ENCODE results near the gene GPR39.

Gene GPR39

DNA sequence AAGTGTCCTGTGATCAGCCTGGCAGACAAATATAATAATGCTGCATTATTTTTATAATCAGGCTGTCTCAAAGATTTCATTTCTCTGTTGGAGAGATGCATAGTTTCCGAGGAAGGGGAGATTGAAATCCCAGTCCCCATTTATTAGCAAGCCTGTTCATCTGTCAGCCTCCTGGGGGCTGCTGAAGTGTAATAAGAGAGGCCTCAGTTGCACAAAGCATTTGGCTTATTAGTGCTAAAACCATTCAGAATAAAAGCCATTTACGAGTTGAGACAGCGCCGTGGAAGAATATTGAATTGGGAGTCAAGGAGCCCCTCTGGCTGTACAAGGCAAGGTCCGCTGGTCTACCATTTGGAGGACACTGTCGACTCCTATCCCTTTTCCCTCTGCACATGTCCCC is 6.1 kb downstream of the GPR39 start:
- TF ChIP-seq ZFX (IDR thresholded peaks at IDR 0.05; ENCODE audit: borderline replicate concordance) = no peak
- TF ChIP-seq, protein P1, sequence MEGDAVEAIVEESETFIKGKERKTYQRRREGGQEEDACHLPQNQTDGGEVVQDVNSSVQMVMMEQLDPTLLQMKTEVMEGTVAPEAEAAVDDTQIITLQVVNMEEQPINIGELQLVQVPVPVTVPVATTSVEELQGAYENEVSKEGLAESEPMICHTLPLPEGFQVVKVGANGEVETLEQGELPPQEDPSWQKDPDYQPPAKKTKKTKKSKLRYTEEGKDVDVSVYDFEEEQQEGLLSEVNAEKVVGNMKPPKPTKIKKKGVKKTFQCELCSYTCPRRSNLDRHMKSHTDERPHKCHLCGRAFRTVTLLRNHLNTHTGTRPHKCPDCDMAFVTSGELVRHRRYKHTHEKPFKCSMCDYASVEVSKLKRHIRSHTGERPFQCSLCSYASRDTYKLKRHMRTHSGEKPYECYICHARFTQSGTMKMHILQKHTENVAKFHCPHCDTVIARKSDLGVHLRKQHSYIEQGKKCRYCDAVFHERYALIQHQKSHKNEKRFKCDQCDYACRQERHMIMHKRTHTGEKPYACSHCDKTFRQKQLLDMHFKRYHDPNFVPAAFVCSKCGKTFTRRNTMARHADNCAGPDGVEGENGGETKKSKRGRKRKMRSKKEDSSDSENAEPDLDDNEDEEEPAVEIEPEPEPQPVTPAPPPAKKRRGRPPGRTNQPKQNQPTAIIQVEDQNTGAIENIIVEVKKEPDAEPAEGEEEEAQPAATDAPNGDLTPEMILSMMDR (IDR thresholded peaks at IDR 0.05) = no peak
- no peak overlapping the region for H3K27ac ChIP-seq

DNA sequence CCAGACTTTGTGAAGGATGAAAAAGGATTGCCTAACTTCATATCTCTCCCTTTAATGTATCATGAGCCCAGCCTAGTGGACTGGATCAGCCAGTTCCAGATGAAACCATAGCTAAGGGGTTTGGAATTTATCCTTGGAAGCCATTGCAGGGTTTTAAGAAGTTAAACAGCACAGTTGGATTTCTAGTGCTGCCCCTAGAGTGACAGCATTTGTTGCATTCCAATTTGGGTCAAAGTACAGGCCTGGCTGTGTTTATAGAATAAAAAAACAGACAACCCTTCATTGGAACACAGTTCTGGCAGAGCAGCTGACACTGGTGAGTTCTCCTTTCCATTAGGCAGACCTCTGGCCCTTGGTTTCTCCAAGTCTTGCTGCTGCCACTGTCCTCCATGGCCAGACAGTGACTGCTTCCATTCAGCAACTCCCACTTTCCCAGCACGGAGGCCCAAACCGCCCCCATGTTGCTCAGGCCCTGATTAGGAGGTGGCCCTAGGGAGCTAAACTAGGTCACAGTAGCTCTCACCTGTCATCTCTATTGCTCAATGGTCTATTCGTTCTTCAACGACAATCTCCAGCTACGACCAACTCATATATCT is 8.0 kb downstream of the GPR39 start:
- no peak overlapping the region for H3K27ac ChIP-seq
- TF ChIP-seq ZFX (IDR thresholded peaks at IDR 0.05; ENCODE audit: borderline replicate concordance) = no peak
- TF ChIP-seq, protein P1 (IDR thresholded peaks at IDR 0.05) = no peak

DNA sequence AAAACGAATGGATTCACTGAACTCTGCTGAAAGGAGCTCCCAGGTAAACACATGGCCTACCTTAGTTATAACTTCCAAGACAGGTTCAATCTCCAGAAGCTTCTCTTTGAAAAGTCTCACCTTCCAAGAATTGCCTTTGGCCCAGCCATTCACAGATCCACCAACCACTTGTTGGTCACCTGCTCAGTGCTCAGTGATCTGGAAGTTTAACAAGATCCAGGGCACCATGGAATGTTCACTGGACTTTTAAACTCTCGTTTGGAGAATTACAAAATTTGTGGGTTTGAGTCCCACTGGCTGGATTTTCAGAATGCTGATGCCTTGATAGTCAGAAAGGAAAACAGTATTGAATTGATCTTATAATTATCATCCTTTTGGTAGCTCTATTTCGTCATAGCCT is 9.4 kb downstream of the GPR39 start:
- no peak for TF ChIP-seq ZFX (IDR thresholded peaks at IDR 0.05; ENCODE audit: borderline replicate concordance)
- TF ChIP-seq, protein P1 (IDR thresholded peaks at IDR 0.05) = no peak
- no peak overlapping the region for H3K27ac ChIP-seq

DNA sequence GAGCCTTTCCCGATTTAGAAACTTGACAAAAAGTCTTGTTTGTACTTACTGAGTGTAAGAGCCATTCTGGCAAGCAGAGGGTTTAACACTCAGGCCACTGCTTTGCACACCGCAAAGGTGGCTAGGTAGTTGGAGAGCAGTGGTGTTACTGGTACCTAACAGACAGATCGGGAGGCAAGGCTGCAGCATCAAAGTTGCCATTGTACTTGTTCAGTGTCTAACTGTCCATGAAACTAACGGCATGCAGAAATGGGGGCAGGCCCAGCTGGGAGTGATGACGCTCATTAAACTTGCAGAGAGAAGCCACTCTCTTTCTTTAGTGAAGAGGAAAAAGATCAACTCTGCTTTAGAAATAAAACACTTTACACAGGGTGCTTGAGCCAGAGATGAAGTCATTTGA is 10.1 kb downstream of the GPR39 start:
- TF ChIP-seq, protein P1 (IDR thresholded peaks at IDR 0.05) = no peak
- no peak overlapping the region for H3K27ac ChIP-seq

DNA sequence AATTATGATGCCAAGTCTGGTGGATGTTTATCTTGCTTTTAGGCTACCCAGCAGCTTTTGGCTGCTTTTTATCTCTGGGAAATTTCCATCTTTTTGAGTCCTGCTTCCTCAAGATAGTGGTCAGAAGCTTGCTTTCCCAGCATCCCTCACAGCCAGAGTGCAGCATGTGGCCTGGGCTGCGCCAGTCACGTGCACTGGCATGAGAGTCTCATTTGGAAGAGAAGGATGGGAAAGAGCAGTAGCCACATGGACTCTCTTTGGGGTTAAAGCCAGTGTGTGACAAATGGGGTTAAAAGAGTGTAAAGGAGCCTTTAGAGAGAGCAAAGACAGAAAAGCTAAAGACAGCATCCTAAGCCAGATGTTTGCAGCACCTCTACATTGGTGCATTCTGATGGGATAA is 12.7 kb downstream of the GPR39 start:
- TF ChIP-seq, protein P1 (IDR thresholded peaks at IDR 0.05) = no peak
- TF ChIP-seq ZFX (IDR thresholded peaks at IDR 0.05; ENCODE audit: borderline replicate concordance) = no peak
- H3K27ac ChIP-seq = no peak overlapping the region

DNA sequence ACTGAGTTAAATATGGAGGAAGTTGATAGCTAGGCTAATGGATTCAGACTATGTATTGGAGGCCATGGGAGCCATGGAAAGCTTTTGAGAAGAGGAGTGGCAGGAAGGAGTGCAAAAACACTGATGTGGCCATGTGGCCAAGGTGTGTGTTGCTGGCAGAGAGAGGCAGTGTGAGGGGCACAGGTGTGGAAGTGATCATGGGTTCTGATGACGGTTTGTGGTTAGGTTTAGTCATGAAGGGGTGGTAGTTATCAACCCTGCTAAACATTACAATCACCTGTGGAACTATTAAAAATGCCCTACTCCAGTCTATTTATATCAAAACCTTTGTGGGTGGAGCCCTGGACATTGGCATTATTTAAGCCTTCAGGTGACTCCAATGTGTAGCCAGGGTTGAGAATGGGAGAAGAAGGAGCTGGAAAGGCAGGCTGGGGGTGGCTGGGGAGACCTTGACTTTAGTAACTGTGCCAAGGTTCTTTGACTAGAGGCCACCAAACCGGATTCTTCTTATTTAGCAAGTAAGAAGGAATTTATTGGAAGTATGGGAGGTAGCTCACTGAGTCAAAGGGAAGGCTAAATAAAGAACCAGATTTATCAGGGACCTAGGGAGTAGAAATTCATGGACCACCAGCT is 13.5 kb downstream of the GPR39 start:
- TF ChIP-seq ZFX (IDR thresholded peaks at IDR 0.05; ENCODE audit: borderline replicate concordance) = no peak
- TF ChIP-seq, protein P1 (IDR thresholded peaks at IDR 0.05) = no peak
- H3K27ac ChIP-seq = no peak overlapping the region

DNA sequence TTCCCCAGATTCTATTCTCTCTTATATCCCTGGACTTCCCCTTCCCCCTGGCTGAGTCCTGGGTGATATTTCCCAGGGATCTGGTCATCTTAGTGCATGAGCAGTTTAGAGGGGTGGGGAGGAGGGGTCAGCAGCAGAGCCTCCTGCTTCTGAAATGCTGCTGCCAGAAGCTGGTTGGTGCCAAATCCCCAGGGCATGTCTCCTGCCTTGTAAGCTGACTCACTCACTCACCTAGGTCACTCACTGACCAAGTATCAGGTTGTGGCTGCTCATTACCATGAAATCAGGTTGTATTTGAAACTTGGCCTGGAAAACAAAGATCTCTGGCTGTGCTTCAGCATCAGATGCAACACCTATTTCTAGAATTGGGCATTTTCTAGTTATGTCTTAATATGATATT is 14.3 kb downstream of the GPR39 start:
- no peak for TF ChIP-seq ZFX (IDR thresholded peaks at IDR 0.05; ENCODE audit: borderline replicate concordance)
- TF ChIP-seq, protein P1 (IDR thresholded peaks at IDR 0.05) = no peak
- H3K27ac ChIP-seq = no peak overlapping the region

All from 22Rv1 (cell line).